HG03064 (cell line): ENCODE results near the gene ARID3C.

Experiments
- ATAC-seq: cut with Tn5 transposase; IDR thresholded peaks from one replicate; pipeline ENCODE4 v1.9.1; 2021; ENCODE audit warnings: low read depth; ENCODE audit not compliant: unreplicated experiment

The ARID3C gene

GRCh38 chr9:34579808-34580163 lies 49.1 kb downstream of the ARID3C start:
- ATAC-seq, result no peak

GRCh38 chr9:34579104-34579807 lies 49.6 kb downstream of the ARID3C start:
- no peak for ATAC-seq

GRCh38 chr9:34578241-34579103 lies 50.4 kb downstream of the ARID3C start:
- no peak for ATAC-seq

GRCh38 chr9:34577400-34578240 lies 51.2 kb downstream of the ARID3C start:
- no peak for ATAC-seq

- ATAC-seq, result no peak
These were observed 52.1 kb downstream of the ARID3C start for GRCh38 chr9:34576597-34577399.

GRCh38 chr9:34575862-34576596 lies 52.8 kb downstream of the ARID3C start:
- no peak for ATAC-seq

GRCh38 chr9:34575241-34575640 lies 53.6 kb downstream of the ARID3C start:
- ATAC-seq, result no peak

- ATAC-seq, result no peak
These were observed 54.3 kb downstream of the ARID3C start for GRCh38 chr9:34574571-34574970.

- no peak for ATAC-seq
These were observed 55.1 kb downstream of the ARID3C start for GRCh38 chr9:34573599-34574325.

GRCh38 chr9:34572628-34573027 lies 56.2 kb downstream of the ARID3C start:
- no peak for ATAC-seq

- ATAC-seq, result no peak
These were observed 56.8 kb downstream of the ARID3C start for GRCh38 chr9:34572092-34572491.

GRCh38 chr9:34571481-34571810 lies 57.4 kb downstream of the ARID3C start:
- ATAC-seq, result no peak
